GM12892 (cell line): ENCODE data around the gene SP8.

ENCODE experiments used
- POLR2A ChIP-seq: IDR thresholded peaks from 2 replicates; pipeline ENCODE4 v1.6.1; 2011; ENCODE audit warnings: low read depth, low read length, control low read depth
- POLR2AphosphoS5 ChIP-seq: IDR thresholded peaks from 2 replicates; pipeline ENCODE4 v1.6.1; 2011; ENCODE audit warnings: low read depth, low read length, control low read depth
- TAF1 ChIP-seq: IDR thresholded peaks from 2 replicates; pipeline ENCODE4 v1.6.1; 2011; ENCODE audit warnings: low read depth, mild to moderate bottlenecking, control low read depth, low read length, borderline replicate concordance

GRCh38 chr7:20791538-20792434 is 5.1 kb upstream of the SP8 start:
- no peak for TF ChIP-seq POLR2A
- no peak for TF ChIP-seq POLR2AphosphoS5
- no peak for TF ChIP-seq TAF1
